Right hindlimb (tissue), 1 donor: Measurements from ENCODE around the gene TRAPPC12.
"Not testable (repeated sequence)": the region's sequence is repeated elsewhere in the genome, so short reads cannot be mapped to it uniquely, and the experiment has no call there.

ENCODE experiments used
- DNase-seq: peaks from one replicate; pipeline ENCODE4 v3.0.0-alpha.2; 2018

Gene TRAPPC12

GRCh38 chr2:3369340-3370181 is 9.9 kb upstream of the TRAPPC12 start:
- not testable (repeated sequence) for DNase-seq

GRCh38 chr2:3376821-3377220 is 2.7 kb upstream of the TRAPPC12 start:
- DNase-seq: no peak

GRCh38 chr2:3377279-3377611 is 2.2 kb upstream of the TRAPPC12 start:
- no peak for DNase-seq

GRCh38 chr2:3377612-3378432 is 1.7 kb upstream of the TRAPPC12 start, which contains the start of gene EIPR1:
Gene EIPR1, minus strand, starts transcription at chr2:3377818. Its CDS starts 129 bp downstream, at chr2:3377689.
- peak; percentile 99 for DNase-seq

- DNase-seq: no peak
These were observed 201 bp upstream of the TRAPPC12 start for GRCh38 chr2:3379339-3379646.

GRCh38 chr2:3386448-3386958 is 7.0 kb downstream of the TRAPPC12 start:
- DNase-seq: no peak

- no peak for DNase-seq
These were observed 7.5 kb downstream of the TRAPPC12 start for GRCh38 chr2:3387011-3387410.

- DNase-seq: no peak
These were observed 8.3 kb downstream of the TRAPPC12 start for GRCh38 chr2:3387644-3388411.

- no peak for DNase-seq
These were observed 8.9 kb downstream of the TRAPPC12 start for GRCh38 chr2:3388412-3388738.

GRCh38 chr2:3389193-3389592 is 9.7 kb downstream of the TRAPPC12 start:
- DNase-seq: no peak

- DNase-seq: no peak
These were observed 10.5 kb downstream of the TRAPPC12 start for GRCh38 chr2:3390041-3390440.

GRCh38 chr2:3392216-3392615 is 12.7 kb downstream of the TRAPPC12 start:
- no peak for DNase-seq

- no peak for DNase-seq
These were observed 17.5 kb downstream of the TRAPPC12 start for GRCh38 chr2:3396920-3397559.

GRCh38 chr2:3398857-3399256 is 19.4 kb downstream of the TRAPPC12 start:
- DNase-seq: no peak

- DNase-seq: no peak
These were observed 19.9 kb downstream of the TRAPPC12 start for GRCh38 chr2:3399381-3399780.

GRCh38 chr2:3399829-3400228 is 20.3 kb downstream of the TRAPPC12 start:
- peak; percentile 79 for DNase-seq

- DNase-seq: no peak
These were observed 24.3 kb downstream of the TRAPPC12 start for GRCh38 chr2:3403587-3404334.

- DNase-seq: no peak
These were observed 24.9 kb downstream of the TRAPPC12 start for GRCh38 chr2:3404349-3404894.

- DNase-seq: no peak
These were observed 25.8 kb downstream of the TRAPPC12 start for GRCh38 chr2:3405307-3405706.

- DNase-seq: no peak
These were observed 26.4 kb downstream of the TRAPPC12 start for GRCh38 chr2:3405876-3406275.

GRCh38 chr2:3406501-3406900 is 27.0 kb downstream of the TRAPPC12 start:
- no peak for DNase-seq

- DNase-seq: no peak
These were observed 29.3 kb downstream of the TRAPPC12 start for GRCh38 chr2:3408781-3409180.
